Medulla oblongata (tissue), 1 donor: ENCODE results near the gene HUNK.
A peak's percentile ranks its signal among the peaks of the same experiment; 100 is the strongest.

Experiments
- DNase-seq: peaks from one replicate; pipeline ENCODE4 v3.0.0-alpha.2; 2015; ENCODE audit errors: extremely low spot score

HUNK gene

DNA sequence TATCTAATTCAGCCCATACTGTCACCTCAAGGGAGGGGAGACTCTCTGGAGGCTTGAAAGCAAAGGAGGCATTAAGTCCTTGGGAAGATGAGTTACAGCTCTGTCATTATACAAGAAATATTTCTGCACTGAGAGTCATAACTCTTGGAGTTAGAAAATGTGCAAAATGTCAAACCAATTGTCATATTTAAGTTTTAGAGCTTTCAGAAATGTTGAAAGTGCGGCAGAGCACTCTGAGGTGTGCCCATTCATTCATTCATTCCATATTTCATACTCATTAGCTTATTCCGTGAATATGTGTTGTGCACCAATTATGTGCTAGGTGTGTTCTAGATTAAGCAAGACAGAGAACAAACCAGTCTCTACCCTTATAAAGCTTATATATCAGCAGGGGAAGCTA is 87.1 kb downstream of the HUNK start:
- DNase-seq = no peak

DNA sequence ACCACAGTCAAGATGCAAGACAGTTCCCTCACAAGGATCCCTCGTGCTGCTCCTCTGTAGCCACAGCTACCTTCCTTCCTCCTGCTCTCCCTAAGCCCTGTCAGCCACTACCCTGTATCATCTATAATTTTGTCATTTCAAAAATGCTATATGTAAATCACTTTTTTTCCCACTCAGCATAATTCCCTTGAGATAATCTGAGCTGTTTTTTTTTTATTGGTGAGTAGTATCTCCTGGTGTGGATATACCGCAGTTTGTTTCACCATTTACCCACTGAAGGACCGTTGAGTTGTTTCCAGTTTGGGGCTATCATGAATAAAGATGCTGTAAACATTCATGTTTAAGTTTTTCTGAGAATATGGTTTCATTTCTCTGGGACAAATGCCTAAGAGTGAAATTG is 88.2 kb downstream of the HUNK start:
- no peak for DNase-seq

- no peak for DNase-seq
These were observed 88.9 kb downstream of the HUNK start for GRCh38 chr21:31961704-31962103.

- no peak for DNase-seq
These were observed 91.9 kb downstream of the HUNK start for GRCh38 chr21:31964692-31965091.

GRCh38 chr21:31967334-31967733 is 94.5 kb downstream of the HUNK start:
- DNase-seq = no peak

DNA sequence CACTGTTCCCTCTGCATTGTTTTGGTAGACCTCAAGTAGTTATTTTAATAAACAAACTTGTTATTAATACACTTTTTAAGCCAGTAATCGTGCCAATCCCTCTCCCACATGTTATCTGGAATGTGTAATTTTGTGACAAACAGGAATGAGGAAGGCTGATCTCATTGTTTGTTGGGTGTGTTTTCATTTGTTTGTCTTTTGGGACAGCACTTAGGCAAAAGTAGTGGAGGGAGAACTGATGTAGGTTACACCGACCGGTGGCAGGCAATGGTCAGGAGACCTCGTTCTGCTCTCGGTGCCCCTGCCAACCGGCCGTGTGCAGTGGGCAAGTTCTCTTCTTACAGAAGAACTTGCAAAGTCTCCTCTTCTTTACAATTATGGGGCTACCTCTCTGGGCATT is 99.8 kb downstream of the HUNK start:
- DNase-seq = no peak

GRCh38 chr21:31973402-31973944 is 100.7 kb downstream of the HUNK start:
- no peak for DNase-seq

GRCh38 chr21:31974454-31974985 is 101.7 kb downstream of the HUNK start:
- peak; percentile 68 for DNase-seq

- no peak for DNase-seq
These were observed 102.7 kb downstream of the HUNK start for GRCh38 chr21:31975491-31975890.

DNA sequence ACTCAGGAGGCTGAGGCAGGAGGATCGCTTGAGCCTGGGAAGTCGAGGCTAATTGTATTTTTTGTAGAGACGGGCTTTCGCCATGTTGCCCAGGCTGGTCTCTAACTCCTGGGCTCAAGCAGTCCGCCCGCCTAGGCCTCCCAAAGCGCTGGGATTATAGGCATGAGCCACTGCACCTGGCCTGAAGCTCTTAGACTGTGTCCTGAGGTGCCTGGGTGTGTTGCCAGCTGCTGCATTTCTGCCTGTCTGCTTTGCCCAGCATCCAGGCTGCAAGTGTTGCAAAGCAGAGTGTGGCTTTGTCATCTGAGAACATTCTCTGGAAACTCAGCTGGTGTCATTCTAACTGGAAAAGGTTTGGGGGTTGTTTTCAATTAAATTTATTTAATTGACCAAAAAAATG is 105.0 kb downstream of the HUNK start:
- DNase-seq = no peak

GRCh38 chr21:31983120-31983519 is 110.3 kb downstream of the HUNK start:
- DNase-seq = no peak

- no peak for DNase-seq
These were observed 110.7 kb downstream of the HUNK start for GRCh38 chr21:31983554-31983953.

DNA sequence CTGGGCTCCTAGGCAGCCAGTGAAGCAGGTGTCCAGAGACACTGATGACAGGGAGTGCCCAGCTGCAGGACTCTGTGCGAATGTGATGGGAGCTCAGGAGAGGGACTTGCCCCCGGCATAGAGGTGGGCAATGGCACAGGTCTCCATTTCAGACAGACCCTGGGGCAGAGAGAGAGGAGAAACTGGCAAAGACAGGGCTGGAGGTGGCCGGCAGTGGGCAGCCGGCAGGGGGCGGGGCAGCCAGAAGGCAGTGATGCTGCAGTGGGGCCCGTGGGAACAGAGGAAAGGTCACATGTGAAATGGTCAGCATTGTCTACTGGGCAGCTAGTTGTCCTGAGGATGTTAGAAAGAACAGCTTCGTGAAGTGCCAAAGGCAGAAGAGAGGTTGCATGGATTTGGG is 112.6 kb downstream of the HUNK start:
- DNase-seq = no peak

DNA sequence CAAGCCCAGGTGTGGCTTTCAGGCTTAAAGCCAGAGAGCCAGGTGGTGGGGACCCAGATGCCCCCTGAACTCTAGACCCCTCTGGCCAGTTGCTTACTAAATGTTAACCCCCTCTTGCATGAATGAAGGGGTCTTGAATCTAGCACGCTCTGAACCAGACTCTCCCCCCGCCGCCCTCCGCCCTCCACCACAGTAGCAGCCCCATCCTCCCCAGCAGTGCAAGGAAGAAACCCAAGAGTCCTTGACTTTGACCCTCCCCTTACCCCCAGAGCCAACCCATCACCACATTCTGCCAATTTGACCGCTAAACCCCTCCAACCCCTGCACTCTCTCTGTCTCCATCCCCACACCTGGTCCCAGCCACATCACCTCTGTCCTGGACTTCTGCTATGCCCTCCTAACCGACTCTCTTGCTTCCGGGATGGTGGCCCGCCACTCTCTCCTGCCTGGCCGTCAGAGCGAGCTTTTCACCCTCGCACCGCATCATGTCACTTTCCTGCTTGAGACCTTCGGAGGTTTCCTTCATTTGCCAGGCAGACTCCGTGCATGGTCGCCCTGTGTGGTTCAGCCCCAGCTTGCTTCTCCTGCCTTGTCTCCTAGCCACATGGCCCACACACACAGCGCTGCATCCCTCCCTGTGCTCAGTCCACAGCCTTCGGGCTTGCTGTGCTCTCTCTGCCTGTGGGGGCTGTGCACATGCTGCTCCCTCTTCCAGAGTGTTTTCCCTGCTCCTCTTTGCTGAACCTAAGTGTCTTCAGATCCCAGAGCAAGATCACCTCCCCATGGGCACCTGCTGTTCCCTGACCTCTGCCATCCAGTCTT is 113.4 kb downstream of the HUNK start:
- DNase-seq = no peak

- DNase-seq = no peak
These were observed 114.9 kb downstream of the HUNK start for GRCh38 chr21:31987696-31988095.

- DNase-seq = no peak
These were observed 115.9 kb downstream of the HUNK start for GRCh38 chr21:31988492-31989290.

DNA sequence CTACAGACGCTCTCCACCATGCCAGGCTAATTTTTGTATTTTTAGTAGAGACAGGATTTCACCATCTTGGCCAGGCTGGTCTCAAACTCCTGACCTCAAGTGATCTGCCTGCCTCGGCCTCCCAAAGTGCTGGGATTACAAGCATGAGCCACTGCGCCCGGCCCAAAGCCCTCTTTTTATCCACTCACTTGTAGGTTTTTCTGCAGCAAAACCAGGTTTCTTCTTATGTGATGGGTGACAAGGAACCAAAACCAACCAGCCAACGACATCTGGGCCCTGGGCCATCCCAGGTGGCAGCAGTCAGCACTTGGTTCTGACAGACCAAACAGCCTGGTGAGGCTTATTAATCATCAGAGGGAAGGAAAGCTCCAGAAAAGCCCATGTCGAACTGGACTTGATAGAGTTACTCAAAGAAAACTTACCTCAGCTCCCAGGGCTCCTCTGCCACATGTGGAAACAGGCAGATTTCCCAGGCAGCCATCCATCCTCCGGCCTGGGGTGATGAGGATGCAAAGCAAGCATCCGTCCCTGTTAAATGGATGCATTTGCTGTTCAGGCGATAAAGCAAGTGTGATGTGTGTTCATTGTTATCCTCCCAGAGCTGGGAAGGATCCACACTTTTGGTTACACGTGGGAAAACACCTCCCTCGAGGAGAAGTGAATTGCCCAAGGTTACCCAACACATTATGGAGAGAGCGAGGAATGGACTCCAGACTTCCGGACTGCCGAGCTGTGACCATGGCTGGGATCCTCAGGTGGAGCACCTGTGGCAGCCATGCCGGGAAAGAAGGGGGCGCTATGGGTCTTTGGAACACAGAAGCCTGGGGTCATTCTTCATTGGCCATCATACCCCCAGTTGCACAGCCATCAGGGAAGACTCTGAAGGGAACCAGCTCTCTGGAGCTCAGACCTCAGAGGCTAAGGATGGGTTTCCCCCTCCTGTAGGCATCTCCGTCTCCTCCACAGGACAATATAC is 118.8 kb downstream of the HUNK start:
- DNase-seq = no peak

- DNase-seq = no peak
These were observed 119.6 kb downstream of the HUNK start for GRCh38 chr21:31992391-31992790.

GRCh38 chr21:31993826-31994825 is 121.3 kb downstream of the HUNK start:
- no peak for DNase-seq

- no peak for DNase-seq
These were observed 124.4 kb downstream of the HUNK start for GRCh38 chr21:31997191-31997590.
